HepG2 (cell line): ENCODE data around the gene SKI. TPM values are rescaled to one million over a fixed set of nuclear protein-coding genes. Genes with fewer than 3 reads are reported as not detected.
A peak's percentile ranks its signal among the peaks of the same experiment; 100 is the strongest.

Source experiments
- CBX1 ChIP-seq: IDR thresholded peaks from one replicate; pipeline ENCODE4 v1.6.1; 2016; ENCODE audit warnings: antibody characterized with exemption, low read depth
- CREBL2 ChIP-seq: sonication (generic); formaldehyde crosslinking; IDR thresholded peaks from 2 replicates; pipeline ENCODE4 v1.8.1; 2023; ENCODE audit warnings: missing genetic modification reagents, mild to moderate bottlenecking, borderline replicate concordance
- ISX ChIP-seq: sonication (generic); formaldehyde crosslinking; conservative IDR thresholded peaks from 2 replicates; pipeline ENCODE4 v1.5.0; 2020; ENCODE audit warnings: missing genetic modification reagents
- KDM6A ChIP-seq: IDR thresholded peaks from 2 replicates; pipeline ENCODE4 v1.6.1; 2016; ENCODE audit warnings: low read depth
- MIER3 ChIP-seq: IDR thresholded peaks from 2 replicates; pipeline ENCODE4 v1.6.1; 2016; ENCODE audit warnings: missing compliant biosample characterization, borderline replicate concordance
- ONECUT2 ChIP-seq: sonication (generic); formaldehyde crosslinking; IDR thresholded peaks from 2 replicates; pipeline ENCODE4 v1.4.0; 2020; ENCODE audit warnings: missing genetic modification reagents
- RBM39 ChIP-seq: fragments of 200-400 bp; formaldehyde crosslinking; IDR thresholded peaks from one replicate; pipeline ENCODE4 v1.6.1; 2018; ENCODE audit warnings: antibody characterized with exemption, mild to moderate bottlenecking, low read depth, low read length; ENCODE audit not compliant: poor library complexity, severe bottlenecking
- SIX1 ChIP-seq: sonication (generic); formaldehyde crosslinking; IDR thresholded peaks from 2 replicates; pipeline ENCODE4 v1.4.0; 2020; ENCODE audit warnings: missing genetic modification reagents, borderline replicate concordance
- ZBTB2 ChIP-seq: sonication (generic); formaldehyde crosslinking; IDR thresholded peaks from 2 replicates; pipeline ENCODE4 v1.8.0; 2022; ENCODE audit warnings: low read depth, missing genetic modification reagents
- ZNF10 ChIP-seq: sonication (generic); formaldehyde crosslinking; IDR thresholded peaks from 2 replicates; pipeline ENCODE4 v1.4.0; 2020; ENCODE audit warnings: mild to moderate bottlenecking, low read depth, missing genetic modification reagents, borderline replicate concordance
- ZNF160 ChIP-seq: sonication (generic); formaldehyde crosslinking; IDR thresholded peaks from 2 replicates; pipeline ENCODE4 v1.8.0; 2022; ENCODE audit warnings: mild to moderate bottlenecking, inconsistent platforms, missing genetic modification reagents
- ZNF234 ChIP-seq: sonication (generic); formaldehyde crosslinking; conservative IDR thresholded peaks from 2 replicates; pipeline ENCODE4 v1.5.1; 2020; ENCODE audit warnings: mild to moderate bottlenecking, missing genetic modification reagents
- ZNF572 ChIP-seq: sonication (generic); formaldehyde crosslinking; IDR thresholded peaks from 2 replicates; pipeline ENCODE4 v1.5.1; 2020; ENCODE audit warnings: mild to moderate bottlenecking, missing genetic modification reagents
- ZNF766 ChIP-seq: sonication (generic); formaldehyde crosslinking; IDR thresholded peaks from 2 replicates; pipeline ENCODE4 v1.5.0; 2020; ENCODE audit warnings: missing genetic modification reagents, borderline replicate concordance
- polyA plus RNA-seq, 8 experiments: library from polyadenylated mRNA; depleted of rRNA in 3 of 8; stranded (reverse) in 7 of 8; unstranded in 1 of 8; fragments of >200 nt; fragmentation: Illumina TruSeq in 4 of 8; extraction: Trizol in 4 of 8; gene quantifications; 2 replicates each; pipeline versions ENCODE4 v1.2.1 to v1.2.3, GENCODE V29; 2011 to 2016; ENCODE audit warnings: low read depth in 4 of 8, missing spikeins in 1 of 8, mixed read lengths in 1 of 8; ENCODE audit not compliant: insufficient read depth in 1 of 8
- total RNA-seq, 5 experiments: library from RNA; depleted of rRNA; stranded (reverse); fragments of >200 nt; fragmentation: Illumina TruSeq; extraction: Trizol; gene quantifications; 2 replicates each; pipeline ENCODE4 v1.2.3, GENCODE V29; 2016; ENCODE audit warnings: low read depth in 1 of 5
- TF ChIP-seq, protein P1 (sequence below): sonication (generic); formaldehyde crosslinking; IDR thresholded peaks from 2 replicates; pipeline ENCODE4 v1.4.0; 2020; ENCODE audit warnings: mild to moderate bottlenecking, missing genetic modification reagents
- TF ChIP-seq, protein P2 (sequence below): sonication (generic); formaldehyde crosslinking; IDR thresholded peaks from 2 replicates; pipeline ENCODE4 v1.4.0; 2020; ENCODE audit warnings: missing genetic modification reagents
- TF ChIP-seq, protein P3 (sequence below): sonication (generic); formaldehyde crosslinking; IDR thresholded peaks from 2 replicates; pipeline ENCODE4 v1.4.0; 2020; ENCODE audit warnings: missing genetic modification reagents
- TF ChIP-seq, protein P4 (sequence below): sonication (generic); formaldehyde crosslinking; IDR thresholded peaks from 2 replicates; pipeline ENCODE4 v1.4.0; 2020; ENCODE audit warnings: mild to moderate bottlenecking, missing genetic modification reagents

The SKI gene
- total and polyA plus RNA-seq, 2 of the 13 experiments (the other 11 are each of a cell fraction or from before 2014, with no cell fraction given), result 4.7 to 6.9 TPM

DNA sequence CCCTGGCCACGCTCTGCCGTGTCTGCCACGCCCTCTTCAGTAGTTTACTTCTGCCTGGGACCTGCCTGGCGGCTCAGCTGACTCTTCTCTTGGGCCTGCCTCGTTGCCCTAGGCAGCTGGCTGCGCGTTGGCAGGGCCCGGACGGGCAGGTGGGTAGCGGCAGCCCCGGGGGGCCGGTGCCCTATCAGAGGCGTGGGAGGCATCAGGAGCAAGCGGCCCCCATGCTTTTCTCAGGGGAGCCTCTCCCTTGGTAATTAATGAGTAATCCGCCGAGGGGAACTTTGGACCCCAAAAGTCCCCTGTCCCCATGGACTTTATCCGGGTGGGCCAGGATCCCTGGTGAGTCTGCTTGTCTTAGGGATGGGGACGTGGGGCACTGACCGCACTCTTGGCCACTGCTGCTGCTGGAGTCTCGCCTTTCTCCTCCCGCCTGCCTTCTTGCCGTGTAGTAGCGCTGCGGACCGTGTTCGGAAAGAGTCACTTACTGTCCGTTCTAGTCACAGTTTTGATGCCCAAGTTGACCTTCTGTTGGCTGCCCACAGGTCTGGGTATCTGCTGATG, 22.7 kb downstream of the SKI start (continued):
- TF ChIP-seq, protein P1, sequence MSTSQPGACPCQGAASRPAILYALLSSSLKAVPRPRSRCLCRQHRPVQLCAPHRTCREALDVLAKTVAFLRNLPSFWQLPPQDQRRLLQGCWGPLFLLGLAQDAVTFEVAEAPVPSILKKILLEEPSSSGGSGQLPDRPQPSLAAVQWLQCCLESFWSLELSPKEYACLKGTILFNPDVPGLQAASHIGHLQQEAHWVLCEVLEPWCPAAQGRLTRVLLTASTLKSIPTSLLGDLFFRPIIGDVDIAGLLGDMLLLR (CRISPR knock-in tag), result no peak
- TF ChIP-seq ZNF160 (CRISPR knock-in tag) (no peak), ZBTB2 (CRISPR knock-in tag) (no peak), ZNF572 (CRISPR knock-in tag) (no peak), RBM39 (peak; percentile 52), ZNF234 (no peak), CBX1 (no peak), SIX1 (0 out of 2 replicates have a peak, but pooled peaks have one; percentile 21), ONECUT2 (CRISPR knock-in tag) (no peak), KDM6A (CRISPR knock-in tag) (peak; percentile 70), ISX (CRISPR knock-in tag) (no peak), CREBL2 (CRISPR knock-in tag) (no peak), ZNF766 (CRISPR knock-in tag) (no peak), MIER3 (0 out of 2 replicates have a peak, but pooled peaks have one; percentile 13), ZNF10 (no peak)
- TF ChIP-seq, protein P2, sequence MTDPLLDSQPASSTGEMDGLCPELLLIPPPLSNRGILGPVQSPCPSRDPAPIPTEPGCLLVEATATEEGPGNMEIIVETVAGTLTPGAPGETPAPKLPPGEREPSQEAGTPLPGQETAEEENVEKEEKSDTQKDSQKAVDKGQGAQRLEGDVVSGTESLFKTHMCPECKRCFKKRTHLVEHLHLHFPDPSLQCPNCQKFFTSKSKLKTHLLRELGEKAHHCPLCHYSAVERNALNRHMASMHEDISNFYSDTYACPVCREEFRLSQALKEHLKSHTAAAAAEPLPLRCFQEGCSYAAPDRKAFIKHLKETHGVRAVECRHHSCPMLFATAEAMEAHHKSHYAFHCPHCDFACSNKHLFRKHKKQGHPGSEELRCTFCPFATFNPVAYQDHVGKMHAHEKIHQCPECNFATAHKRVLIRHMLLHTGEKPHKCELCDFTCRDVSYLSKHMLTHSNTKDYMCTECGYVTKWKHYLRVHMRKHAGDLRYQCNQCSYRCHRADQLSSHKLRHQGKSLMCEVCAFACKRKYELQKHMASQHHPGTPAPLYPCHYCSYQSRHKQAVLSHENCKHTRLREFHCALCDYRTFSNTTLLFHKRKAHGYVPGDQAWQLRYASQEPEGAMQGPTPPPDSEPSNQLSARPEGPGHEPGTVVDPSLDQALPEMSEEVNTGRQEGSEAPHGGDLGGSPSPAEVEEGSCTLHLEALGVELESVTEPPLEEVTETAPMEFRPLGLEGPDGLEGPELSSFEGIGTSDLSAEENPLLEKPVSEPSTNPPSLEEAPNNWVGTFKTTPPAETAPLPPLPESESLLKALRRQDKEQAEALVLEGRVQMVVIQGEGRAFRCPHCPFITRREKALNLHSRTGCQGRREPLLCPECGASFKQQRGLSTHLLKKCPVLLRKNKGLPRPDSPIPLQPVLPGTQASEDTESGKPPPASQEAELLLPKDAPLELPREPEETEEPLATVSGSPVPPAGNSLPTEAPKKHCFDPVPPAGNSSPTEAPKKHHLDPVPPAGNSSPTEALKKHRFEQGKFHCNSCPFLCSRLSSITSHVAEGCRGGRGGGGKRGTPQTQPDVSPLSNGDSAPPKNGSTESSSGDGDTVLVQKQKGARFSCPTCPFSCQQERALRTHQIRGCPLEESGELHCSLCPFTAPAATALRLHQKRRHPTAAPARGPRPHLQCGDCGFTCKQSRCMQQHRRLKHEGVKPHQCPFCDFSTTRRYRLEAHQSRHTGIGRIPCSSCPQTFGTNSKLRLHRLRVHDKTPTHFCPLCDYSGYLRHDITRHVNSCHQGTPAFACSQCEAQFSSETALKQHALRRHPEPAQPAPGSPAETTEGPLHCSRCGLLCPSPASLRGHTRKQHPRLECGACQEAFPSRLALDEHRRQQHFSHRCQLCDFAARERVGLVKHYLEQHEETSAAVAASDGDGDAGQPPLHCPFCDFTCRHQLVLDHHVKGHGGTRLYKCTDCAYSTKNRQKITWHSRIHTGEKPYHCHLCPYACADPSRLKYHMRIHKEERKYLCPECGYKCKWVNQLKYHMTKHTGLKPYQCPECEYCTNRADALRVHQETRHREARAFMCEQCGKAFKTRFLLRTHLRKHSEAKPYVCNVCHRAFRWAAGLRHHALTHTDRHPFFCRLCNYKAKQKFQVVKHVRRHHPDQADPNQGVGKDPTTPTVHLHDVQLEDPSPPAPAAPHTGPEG (CRISPR knock-in tag), result no peak
- TF ChIP-seq, protein P3, sequence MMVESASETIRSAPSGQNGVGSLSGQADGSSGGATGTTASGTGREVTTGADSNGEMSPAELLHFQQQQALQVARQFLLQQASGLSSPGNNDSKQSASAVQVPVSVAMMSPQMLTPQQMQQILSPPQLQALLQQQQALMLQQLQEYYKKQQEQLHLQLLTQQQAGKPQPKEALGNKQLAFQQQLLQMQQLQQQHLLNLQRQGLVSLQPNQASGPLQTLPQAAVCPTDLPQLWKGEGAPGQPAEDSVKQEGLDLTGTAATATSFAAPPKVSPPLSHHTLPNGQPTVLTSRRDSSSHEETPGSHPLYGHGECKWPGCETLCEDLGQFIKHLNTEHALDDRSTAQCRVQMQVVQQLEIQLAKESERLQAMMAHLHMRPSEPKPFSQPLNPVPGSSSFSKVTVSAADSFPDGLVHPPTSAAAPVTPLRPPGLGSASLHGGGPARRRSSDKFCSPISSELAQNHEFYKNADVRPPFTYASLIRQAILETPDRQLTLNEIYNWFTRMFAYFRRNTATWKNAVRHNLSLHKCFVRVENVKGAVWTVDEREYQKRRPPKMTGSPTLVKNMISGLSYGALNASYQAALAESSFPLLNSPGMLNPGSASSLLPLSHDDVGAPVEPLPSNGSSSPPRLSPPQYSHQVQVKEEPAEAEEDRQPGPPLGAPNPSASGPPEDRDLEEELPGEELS (CRISPR knock-in tag), result peak; percentile 31; the same call in 1 of the 2 replicates
- TF ChIP-seq, protein P4, sequence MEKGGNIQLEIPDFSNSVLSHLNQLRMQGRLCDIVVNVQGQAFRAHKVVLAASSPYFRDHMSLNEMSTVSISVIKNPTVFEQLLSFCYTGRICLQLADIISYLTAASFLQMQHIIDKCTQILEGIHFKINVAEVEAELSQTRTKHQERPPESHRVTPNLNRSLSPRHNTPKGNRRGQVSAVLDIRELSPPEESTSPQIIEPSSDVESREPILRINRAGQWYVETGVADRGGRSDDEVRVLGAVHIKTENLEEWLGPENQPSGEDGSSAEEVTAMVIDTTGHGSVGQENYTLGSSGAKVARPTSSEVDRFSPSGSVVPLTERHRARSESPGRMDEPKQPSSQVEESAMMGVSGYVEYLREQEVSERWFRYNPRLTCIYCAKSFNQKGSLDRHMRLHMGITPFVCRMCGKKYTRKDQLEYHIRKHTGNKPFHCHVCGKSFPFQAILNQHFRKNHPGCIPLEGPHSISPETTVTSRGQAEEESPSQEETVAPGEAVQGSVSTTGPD, result no peak
